Calu3 (cell line): Measurements from ENCODE around the gene ABCC8. TPM values are rescaled to one million over a fixed set of nuclear protein-coding genes. Genes with fewer than 3 reads are reported as not detected.

Experiments
- BruUV-seq: library from RNA; stranded (reverse); fragments of 400-500 nt; replicated peaks from 2 replicates; lab custom pipeline; 2021; lab: Mats Ljungman, UMichigan
- CTCF ChIA-PET: fragments of 300-600 bp; sonication (Branson Sonifier 250); formaldehyde crosslinking; loops from one replicate; lab custom pipeline; 2022; ENCODE audit warnings: antibody characterized with exemption; lab: Charles Lee
- DNase-seq: peaks from one replicate; pipeline ENCODE4 v3.0.0; 2022
- H3K27ac Mint-ChIP-seq: one replicate; pipeline ENCODE4 v1.8.0; 2022; ENCODE audit warnings: mixed read lengths; ENCODE audit not compliant: unreplicated experiment
- H3K27me3 Mint-ChIP-seq: one replicate; pipeline ENCODE4 v1.8.0; 2022; ENCODE audit warnings: mixed read lengths; ENCODE audit not compliant: unreplicated experiment
- H3K36me3 Mint-ChIP-seq: one replicate; pipeline ENCODE4 v1.8.0; 2022; ENCODE audit warnings: mild to moderate bottlenecking, moderate library complexity, mixed read lengths; ENCODE audit not compliant: insufficient read depth, unreplicated experiment
- H3K4me1 Mint-ChIP-seq: one replicate; pipeline ENCODE4 v1.8.0; 2022; ENCODE audit warnings: mild to moderate bottlenecking, low read depth, mixed read lengths; ENCODE audit not compliant: unreplicated experiment
- H3K4me3 Mint-ChIP-seq: one replicate; pipeline ENCODE4 v1.8.0; 2022; ENCODE audit warnings: mild to moderate bottlenecking, low read depth, moderate library complexity, mixed read lengths; ENCODE audit not compliant: unreplicated experiment
- H3K9me3 Mint-ChIP-seq: one replicate; pipeline ENCODE4 v1.8.0; 2022; ENCODE audit warnings: low read depth, mixed read lengths; ENCODE audit not compliant: unreplicated experiment
- intact Hi-C: fragments of 100-400 bp; cut with micrococcal nuclease; formaldehyde crosslinking; loops from one replicate; pipeline ENCODE4 v1.10.0; 2022; ENCODE audit not compliant: unreplicated experiment
- total RNA-seq: library from RNA; stranded (reverse); gene quantifications from 2 replicates; pipeline ENCODE4 v1.2.3, GENCODE V29; 2022
- TF ChIP-seq, protein P1 (sequence below): fragments of 200-600 bp; IDR thresholded peaks from one replicate; pipeline ENCODE4 v1.8.0; 2022; ENCODE audit warnings: antibody characterized with exemption; ENCODE audit not compliant: unreplicated experiment

ABCC8 gene
- total RNA-seq, 1 experiment from 2014 or later, result 0.76 TPM

DNA sequence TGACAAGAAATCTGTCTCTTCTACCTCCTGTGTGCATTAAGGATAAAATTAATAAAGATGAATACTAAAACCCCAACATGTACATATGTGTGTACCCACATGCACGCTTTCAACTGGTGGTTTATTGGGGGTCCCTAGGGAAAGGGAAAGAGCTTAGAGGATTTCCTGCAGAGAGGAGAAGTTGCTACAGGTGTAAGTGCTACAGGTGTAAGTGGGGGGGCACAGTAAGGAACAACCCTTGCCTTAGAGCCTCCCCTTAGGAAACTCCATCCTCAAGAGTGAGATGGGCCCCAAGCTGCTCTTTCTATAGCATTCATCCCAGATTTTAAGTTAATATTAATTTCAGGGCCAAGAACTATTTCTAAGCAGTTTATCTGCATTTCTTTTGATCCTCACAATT lies 11.9 kb upstream of the ABCC8 start:
- Mint-ChIP-seq H3K36me3 (no peaks in the 10 kb centered on the region), H3K27ac (no peak overlapping the region), H3K27me3 (peaks cover 73% of the 10 kb centered on the region), H3K9me3 (no peaks in the 10 kb centered on the region), H3K4me3 (no peak overlapping the region), H3K4me1 (no peaks in the 10 kb centered on the region)
- BruUV-seq, result no TSS peak
- CTCF ChIA-PET, result interaction anchor here (1.4 kb wide), 1 partner anchor 67 kb away, joined by 3 read pairs; no protein-coding TSS in a partner anchor
- TF ChIP-seq, protein P1, sequence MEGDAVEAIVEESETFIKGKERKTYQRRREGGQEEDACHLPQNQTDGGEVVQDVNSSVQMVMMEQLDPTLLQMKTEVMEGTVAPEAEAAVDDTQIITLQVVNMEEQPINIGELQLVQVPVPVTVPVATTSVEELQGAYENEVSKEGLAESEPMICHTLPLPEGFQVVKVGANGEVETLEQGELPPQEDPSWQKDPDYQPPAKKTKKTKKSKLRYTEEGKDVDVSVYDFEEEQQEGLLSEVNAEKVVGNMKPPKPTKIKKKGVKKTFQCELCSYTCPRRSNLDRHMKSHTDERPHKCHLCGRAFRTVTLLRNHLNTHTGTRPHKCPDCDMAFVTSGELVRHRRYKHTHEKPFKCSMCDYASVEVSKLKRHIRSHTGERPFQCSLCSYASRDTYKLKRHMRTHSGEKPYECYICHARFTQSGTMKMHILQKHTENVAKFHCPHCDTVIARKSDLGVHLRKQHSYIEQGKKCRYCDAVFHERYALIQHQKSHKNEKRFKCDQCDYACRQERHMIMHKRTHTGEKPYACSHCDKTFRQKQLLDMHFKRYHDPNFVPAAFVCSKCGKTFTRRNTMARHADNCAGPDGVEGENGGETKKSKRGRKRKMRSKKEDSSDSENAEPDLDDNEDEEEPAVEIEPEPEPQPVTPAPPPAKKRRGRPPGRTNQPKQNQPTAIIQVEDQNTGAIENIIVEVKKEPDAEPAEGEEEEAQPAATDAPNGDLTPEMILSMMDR, result no peak
- intact Hi-C loops, result no loop called here
- DNase-seq, result no peak

DNA sequence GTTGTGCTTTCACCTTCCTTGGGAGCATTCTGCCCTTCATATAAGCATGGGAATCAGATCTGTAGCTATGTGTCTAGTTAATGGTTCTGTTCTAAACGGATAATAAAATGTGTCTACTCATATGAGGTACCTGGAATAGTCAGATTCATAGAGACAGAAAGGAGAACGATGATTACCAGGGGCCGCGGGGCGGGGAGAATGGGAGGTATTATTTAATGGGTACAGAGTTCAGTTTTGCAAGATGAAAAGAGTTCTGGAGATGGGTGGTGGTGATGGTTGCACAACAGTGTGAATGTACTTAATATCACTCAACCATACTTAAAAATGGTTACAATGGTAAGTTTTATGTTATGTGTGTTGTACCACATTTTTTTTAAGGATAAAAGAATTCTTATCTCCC lies 10.0 kb upstream of the ABCC8 start:
- Mint-ChIP-seq H3K4me1 (no peaks in the 10 kb centered on the region), H3K27ac (no peak overlapping the region), H3K9me3 (no peaks in the 10 kb centered on the region), H3K4me3 (no peak overlapping the region), H3K36me3 (no peaks in the 10 kb centered on the region), H3K27me3 (peaks cover 65% of the 10 kb centered on the region)
- CTCF ChIA-PET, result interaction anchor here (0.7 kb wide), 1 partner anchor 18 kb away, joined by 3 read pairs; no protein-coding TSS in a partner anchor
- no TSS peak for BruUV-seq
- TF ChIP-seq, protein P1, result no peak
- intact Hi-C loops, result no loop called here
- no peak for DNase-seq

DNA sequence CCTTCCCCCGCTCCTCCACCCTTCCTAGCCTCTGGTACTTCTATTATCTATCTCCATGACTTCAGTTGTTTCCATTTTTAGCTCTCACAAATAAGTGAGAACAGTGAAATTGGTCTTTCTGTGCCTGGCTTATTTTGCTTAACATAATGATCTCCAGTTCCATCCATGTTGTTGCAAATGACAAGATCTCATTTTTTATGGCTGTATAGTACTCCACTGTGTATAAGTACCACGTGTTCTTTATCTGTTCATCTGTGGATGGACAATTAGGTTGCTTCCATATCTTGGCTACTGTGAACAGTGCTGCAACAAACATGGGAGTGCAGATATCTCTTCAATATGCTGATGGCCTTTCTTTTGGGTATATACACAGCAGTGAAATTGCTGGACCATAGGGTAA lies 6.9 kb upstream of the ABCC8 start:
- H3K27me3 Mint-ChIP-seq, result peaks cover 50% of the 10 kb centered on the region
- H3K36me3 Mint-ChIP-seq, result no peaks in the 10 kb centered on the region
- H3K4me1 Mint-ChIP-seq, result no peaks in the 10 kb centered on the region
- H3K4me3 Mint-ChIP-seq, result no peak overlapping the region
- DNase-seq, result no peak
- no peak overlapping the region for H3K27ac Mint-ChIP-seq
- H3K9me3 Mint-ChIP-seq, result no peaks in the 10 kb centered on the region
- TF ChIP-seq, protein P1, result no peak
- BruUV-seq, result no TSS peak
- intact Hi-C loops, result no loop called here
- CTCF ChIA-PET, result no interaction called here

DNA sequence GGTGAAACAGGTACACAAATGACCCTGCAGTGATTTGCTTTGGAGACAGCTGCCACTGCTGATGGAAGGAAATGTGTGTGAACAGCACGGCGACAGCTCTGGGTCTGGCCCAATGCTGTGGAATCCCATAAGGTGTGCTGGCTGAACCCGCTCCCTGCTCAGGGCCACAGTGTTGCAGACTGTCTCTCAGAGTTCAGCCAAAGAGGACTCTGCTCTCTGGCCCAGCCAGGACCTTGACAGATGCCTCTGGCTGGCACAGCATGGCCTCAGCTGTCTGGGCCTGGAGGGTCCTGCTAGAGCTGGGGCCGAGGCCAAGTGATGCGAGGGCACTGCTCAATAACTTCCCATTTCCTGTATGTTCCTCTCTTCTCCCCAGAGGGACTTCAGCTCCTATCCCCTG lies 5.3 kb upstream of the ABCC8 start:
- no peak for DNase-seq
- Mint-ChIP-seq H3K4me3 (no peak overlapping the region), H3K27me3 (peaks cover 50% of the 10 kb centered on the region), H3K9me3 (no peaks in the 10 kb centered on the region), H3K36me3 (no peaks in the 10 kb centered on the region), H3K4me1 (no peaks in the 10 kb centered on the region), H3K27ac (no peak overlapping the region)
- CTCF ChIA-PET, result no interaction called here
- no TSS peak for BruUV-seq
- intact Hi-C loops, result no loop called here
- TF ChIP-seq, protein P1, result no peak
